ENCODE results near the gene TNIK.

TNIK gene

DNA sequence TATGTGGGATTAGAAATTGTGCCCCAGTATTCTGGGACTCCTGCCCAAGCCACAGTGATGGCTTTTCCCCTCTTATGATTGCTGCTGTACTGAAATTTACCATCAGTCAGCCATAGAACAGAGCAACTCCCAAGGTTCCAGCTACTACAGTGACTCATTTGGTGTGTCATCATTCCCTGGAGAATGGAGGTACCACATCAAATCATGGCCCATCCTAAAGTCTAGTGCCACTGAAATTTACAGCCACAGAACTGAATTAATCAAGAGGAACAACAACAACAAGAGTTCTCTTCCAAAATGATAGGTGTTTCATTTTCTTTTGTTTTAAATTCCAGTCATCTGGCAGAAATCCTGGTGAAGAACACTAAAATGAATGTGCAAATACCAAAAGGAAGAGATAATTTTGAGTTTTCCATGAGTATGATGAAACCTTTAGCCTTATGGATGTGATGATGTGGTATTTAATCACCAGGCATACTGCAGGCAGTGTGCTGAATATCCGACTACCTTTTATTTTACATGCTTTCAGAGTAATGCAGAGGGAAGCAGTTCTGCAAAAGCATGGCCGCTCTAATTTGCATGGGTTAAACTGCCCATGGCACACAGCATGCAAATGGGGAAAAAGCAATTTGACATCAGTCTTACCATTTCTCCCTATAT, 358.1 kb downstream of the TNIK start:
- Histone ChIP-seq H3K9me3 (ENCODE audit: control insufficient read depth, low read length) (no peaks in the 10 kb centered on the region), H3K4me3 (ENCODE audit: insufficient read depth, low read depth, low read length, poor library complexity, severe bottlenecking) (no peak overlapping the region), H3K27me3 (replicated peaks; ENCODE audit: control insufficient read depth, insufficient read depth, low read length, poor library complexity, severe bottlenecking) (no peaks in the 10 kb centered on the region), H3K4me1 (ENCODE audit: control insufficient read depth, insufficient read depth, low read length, poor library complexity, severe bottlenecking) (no peaks in the 10 kb centered on the region), H3K27ac (ENCODE audit: insufficient read depth, low read length, poor library complexity, severe bottlenecking) (no peak overlapping the region), H3K36me3 (ENCODE audit: control insufficient read depth, insufficient read depth, low read length) (peaks cover 54% of the 10 kb centered on the region)
- no peak for DNase-seq

DNA sequence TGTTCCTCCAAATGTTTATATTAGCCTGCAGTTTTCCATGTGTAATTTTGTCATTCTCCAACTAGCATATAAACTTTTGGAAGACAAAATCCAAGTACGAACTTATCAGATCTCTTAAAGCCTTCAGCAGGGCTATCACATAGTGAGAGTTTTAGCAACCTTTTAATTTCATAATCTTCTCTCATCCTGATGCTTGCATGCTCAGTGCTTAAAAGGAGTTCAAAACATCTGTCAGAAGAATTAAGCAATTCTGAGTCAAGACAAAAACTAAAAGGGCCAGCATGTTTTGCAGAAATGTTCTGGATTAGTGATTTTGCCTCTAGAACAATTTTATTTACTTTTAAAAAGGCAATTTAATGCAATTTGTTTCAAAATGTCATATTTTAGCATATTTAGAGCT, 360.3 kb downstream of the TNIK start:
- Histone ChIP-seq H3K9me3 (ENCODE audit: control insufficient read depth, low read length) (no peaks in the 10 kb centered on the region), H3K36me3 (ENCODE audit: control insufficient read depth, insufficient read depth, low read length) (peaks cover 58% of the 10 kb centered on the region), H3K27me3 (replicated peaks; ENCODE audit: control insufficient read depth, insufficient read depth, low read length, poor library complexity, severe bottlenecking) (no peaks in the 10 kb centered on the region), H3K4me3 (ENCODE audit: insufficient read depth, low read depth, low read length, poor library complexity, severe bottlenecking) (no peak overlapping the region), H3K27ac (ENCODE audit: insufficient read depth, low read length, poor library complexity, severe bottlenecking) (no peak overlapping the region), H3K4me1 (ENCODE audit: control insufficient read depth, insufficient read depth, low read length, poor library complexity, severe bottlenecking) (no peaks in the 10 kb centered on the region)
- DNase-seq, result no peak

DNA sequence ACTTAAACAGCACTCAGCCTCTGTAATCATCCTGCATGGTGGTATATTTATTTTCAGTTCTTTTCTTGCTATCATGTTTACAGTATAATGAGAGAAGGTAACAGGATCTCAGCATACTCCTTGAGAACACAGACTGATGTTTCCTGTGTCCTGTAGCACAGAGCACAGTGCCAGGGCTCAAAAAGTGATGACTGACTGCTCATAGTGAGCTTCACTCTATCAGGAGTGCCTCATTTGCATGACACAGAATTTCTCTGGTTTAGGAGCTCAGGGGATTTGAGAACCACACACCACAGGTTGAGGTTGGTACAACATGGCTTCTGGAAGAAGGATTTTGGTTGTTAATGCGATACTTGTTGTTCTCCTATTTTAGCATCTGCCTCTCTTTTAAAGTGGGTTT, 365.1 kb downstream of the TNIK start:
- H3K4me3 ChIP-seq (ENCODE audit: insufficient read depth, low read depth, low read length, poor library complexity, severe bottlenecking), result no peak overlapping the region
- no peaks in the 10 kb centered on the region for H3K9me3 ChIP-seq (ENCODE audit: control insufficient read depth, low read length)
- no peak for DNase-seq
- H3K27ac ChIP-seq (ENCODE audit: insufficient read depth, low read length, poor library complexity, severe bottlenecking), result no peak overlapping the region
- H3K27me3 ChIP-seq (replicated peaks; ENCODE audit: control insufficient read depth, insufficient read depth, low read length, poor library complexity, severe bottlenecking), result no peaks in the 10 kb centered on the region
- peaks cover 46% of the 10 kb centered on the region for H3K36me3 ChIP-seq (ENCODE audit: control insufficient read depth, insufficient read depth, low read length)
- H3K4me1 ChIP-seq (ENCODE audit: control insufficient read depth, insufficient read depth, low read length, poor library complexity, severe bottlenecking), result no peaks in the 10 kb centered on the region

DNA sequence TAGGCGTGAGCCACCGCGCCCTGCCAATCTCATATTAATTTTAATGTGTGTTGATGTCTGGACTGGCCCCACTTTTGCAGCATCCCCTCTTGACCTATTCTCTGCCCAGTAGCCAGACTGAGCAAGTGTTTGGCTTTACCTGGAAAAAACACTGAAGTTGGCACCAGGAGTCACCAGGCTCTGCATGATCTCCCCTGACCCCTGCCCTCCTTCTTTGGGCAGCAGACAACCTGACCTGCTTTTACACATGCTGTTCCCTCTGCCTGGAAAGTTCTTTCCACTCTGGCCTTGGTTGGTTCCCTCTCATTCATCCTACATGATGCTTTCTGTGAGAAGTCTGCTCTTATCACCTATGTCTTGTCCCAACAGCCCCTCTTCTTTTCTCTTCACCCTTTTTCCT, 365.8 kb downstream of the TNIK start:
- no peaks in the 10 kb centered on the region for H3K9me3 ChIP-seq (ENCODE audit: control insufficient read depth, low read length)
- no peak overlapping the region for H3K27ac ChIP-seq (ENCODE audit: insufficient read depth, low read length, poor library complexity, severe bottlenecking)
- no peaks in the 10 kb centered on the region for H3K27me3 ChIP-seq (replicated peaks; ENCODE audit: control insufficient read depth, insufficient read depth, low read length, poor library complexity, severe bottlenecking)
- H3K4me1 ChIP-seq (ENCODE audit: control insufficient read depth, insufficient read depth, low read length, poor library complexity, severe bottlenecking), result no peaks in the 10 kb centered on the region
- no peak for DNase-seq
- no peak overlapping the region for H3K4me3 ChIP-seq (ENCODE audit: insufficient read depth, low read depth, low read length, poor library complexity, severe bottlenecking)
- peaks cover 46% of the 10 kb centered on the region for H3K36me3 ChIP-seq (ENCODE audit: control insufficient read depth, insufficient read depth, low read length)

DNA sequence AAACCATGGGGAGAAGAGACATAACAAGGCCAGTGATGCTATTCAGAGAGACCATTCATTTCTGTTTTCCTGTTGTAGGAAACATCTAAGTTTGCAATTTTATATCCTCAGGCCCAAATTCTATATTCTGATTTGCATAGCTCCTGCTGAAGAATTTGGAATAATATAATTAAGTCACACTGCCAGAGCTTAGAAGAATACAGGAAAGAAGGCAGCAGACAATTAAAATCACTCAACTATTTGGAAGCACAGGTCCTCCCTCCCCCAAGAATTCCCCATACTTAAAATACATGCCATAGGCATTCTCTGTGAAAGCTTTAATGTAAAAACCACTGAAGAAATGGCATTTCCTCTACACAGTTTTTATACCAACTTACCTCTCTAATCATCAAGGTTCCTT, 366.7 kb downstream of the TNIK start:
- Histone ChIP-seq H3K4me3 (ENCODE audit: insufficient read depth, low read depth, low read length, poor library complexity, severe bottlenecking) (no peak overlapping the region), H3K36me3 (ENCODE audit: control insufficient read depth, insufficient read depth, low read length) (peaks cover 49% of the 10 kb centered on the region), H3K27me3 (replicated peaks; ENCODE audit: control insufficient read depth, insufficient read depth, low read length, poor library complexity, severe bottlenecking) (no peaks in the 10 kb centered on the region), H3K27ac (ENCODE audit: insufficient read depth, low read length, poor library complexity, severe bottlenecking) (no peak overlapping the region), H3K4me1 (ENCODE audit: control insufficient read depth, insufficient read depth, low read length, poor library complexity, severe bottlenecking) (no peaks in the 10 kb centered on the region), H3K9me3 (ENCODE audit: control insufficient read depth, low read length) (no peaks in the 10 kb centered on the region)
- DNase-seq, result no peak

DNA sequence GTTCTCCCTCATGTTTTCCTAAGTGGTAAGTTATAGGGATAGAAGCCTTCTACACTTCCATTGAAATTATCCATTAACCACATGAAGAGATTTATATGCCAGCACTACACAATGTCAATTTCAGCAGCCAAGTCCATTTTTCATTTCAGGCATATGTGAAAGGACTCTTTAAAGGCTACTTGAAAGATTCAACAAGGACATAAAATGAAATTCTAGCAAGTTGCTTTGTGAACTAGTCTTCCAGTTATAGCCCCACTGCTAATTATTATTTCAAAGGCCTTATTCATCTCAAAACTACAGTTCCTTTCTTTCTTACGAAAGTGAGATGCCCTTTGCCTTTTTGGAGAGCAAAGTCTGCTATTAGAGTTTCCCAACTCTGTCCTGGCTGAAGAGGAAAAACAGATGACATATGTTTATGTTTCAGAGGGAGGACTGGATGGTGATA, 367.7 kb downstream of the TNIK start:
- Histone ChIP-seq H3K4me1 (ENCODE audit: control insufficient read depth, insufficient read depth, low read length, poor library complexity, severe bottlenecking) (no peaks in the 10 kb centered on the region), H3K27ac (ENCODE audit: insufficient read depth, low read length, poor library complexity, severe bottlenecking) (no peak overlapping the region), H3K4me3 (ENCODE audit: insufficient read depth, low read depth, low read length, poor library complexity, severe bottlenecking) (no peak overlapping the region), H3K36me3 (ENCODE audit: control insufficient read depth, insufficient read depth, low read length) (peaks cover 52% of the 10 kb centered on the region), H3K27me3 (replicated peaks; ENCODE audit: control insufficient read depth, insufficient read depth, low read length, poor library complexity, severe bottlenecking) (no peaks in the 10 kb centered on the region), H3K9me3 (ENCODE audit: control insufficient read depth, low read length) (no peaks in the 10 kb centered on the region)
- no peak for DNase-seq

DNA sequence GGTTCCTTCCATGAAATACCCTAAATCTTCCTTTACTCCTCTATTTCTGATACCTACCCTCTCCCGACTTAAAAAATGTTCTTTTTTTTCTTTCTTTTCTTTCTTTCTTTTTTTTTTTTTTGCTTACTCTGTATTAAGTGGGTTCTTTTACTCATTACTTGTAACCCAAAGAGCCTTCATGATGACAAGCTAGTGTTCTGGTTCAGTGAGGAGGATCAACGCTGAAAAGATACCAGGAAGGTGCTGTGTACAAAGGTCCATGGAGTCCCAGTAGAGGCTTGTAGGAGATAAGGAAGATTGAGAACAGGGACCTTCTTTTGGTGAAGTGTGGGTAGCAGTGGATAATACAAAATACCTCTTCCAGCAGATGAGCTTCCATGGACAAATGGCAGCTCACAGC, 369.9 kb downstream of the TNIK start:
- Histone ChIP-seq H3K9me3 (ENCODE audit: control insufficient read depth, low read length) (no peaks in the 10 kb centered on the region), H3K27me3 (replicated peaks; ENCODE audit: control insufficient read depth, insufficient read depth, low read length, poor library complexity, severe bottlenecking) (no peaks in the 10 kb centered on the region), H3K4me3 (ENCODE audit: insufficient read depth, low read depth, low read length, poor library complexity, severe bottlenecking) (no peak overlapping the region), H3K36me3 (ENCODE audit: control insufficient read depth, insufficient read depth, low read length) (peaks cover 51% of the 10 kb centered on the region), H3K27ac (ENCODE audit: insufficient read depth, low read length, poor library complexity, severe bottlenecking) (no peak overlapping the region), H3K4me1 (ENCODE audit: control insufficient read depth, insufficient read depth, low read length, poor library complexity, severe bottlenecking) (no peaks in the 10 kb centered on the region)
- DNase-seq, result no peak

DNA sequence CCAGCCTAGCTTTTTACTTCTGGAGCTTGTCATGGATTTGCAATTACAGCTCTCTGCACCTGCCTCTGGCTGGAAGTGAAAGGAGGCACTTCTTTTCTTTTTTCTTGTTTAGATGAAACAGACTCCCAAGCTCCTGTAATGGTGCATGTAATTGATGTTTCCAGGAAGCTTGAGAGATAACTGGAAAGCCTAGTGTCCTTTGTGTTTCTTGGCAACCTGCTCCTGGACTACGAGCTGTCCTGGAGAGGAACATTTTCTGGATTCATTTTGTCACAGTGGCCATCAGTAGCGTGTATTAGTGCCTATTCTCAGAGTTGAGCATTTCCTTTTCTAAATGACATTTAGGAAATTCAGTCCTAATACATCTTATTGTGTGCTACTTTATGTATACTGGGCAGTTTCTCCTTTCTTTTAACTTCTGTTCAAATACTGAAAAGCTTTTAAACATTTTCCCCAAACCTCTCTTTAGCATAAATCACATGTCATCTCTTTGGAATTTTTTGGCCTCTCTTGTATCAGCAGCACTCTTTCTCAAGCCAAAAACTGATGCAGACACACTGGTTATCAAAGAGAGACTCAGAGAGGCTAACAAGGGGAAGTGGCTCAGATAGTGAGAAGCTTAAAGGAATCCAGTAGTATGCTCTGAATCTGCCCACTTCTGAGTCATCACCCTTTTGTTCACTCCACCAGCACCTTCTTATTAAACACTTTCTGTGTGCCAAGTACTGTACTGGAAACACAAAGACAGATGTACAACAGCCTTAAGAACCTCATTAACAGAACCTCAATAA, 371.0 kb downstream of the TNIK start:
- no peak overlapping the region for H3K4me3 ChIP-seq (ENCODE audit: insufficient read depth, low read depth, low read length, poor library complexity, severe bottlenecking)
- no peak overlapping the region for H3K27ac ChIP-seq (ENCODE audit: insufficient read depth, low read length, poor library complexity, severe bottlenecking)
- DNase-seq, result no peak
- H3K9me3 ChIP-seq (ENCODE audit: control insufficient read depth, low read length), result no peaks in the 10 kb centered on the region
- peaks cover 61% of the 10 kb centered on the region for H3K36me3 ChIP-seq (ENCODE audit: control insufficient read depth, insufficient read depth, low read length)
- no peaks in the 10 kb centered on the region for H3K27me3 ChIP-seq (replicated peaks; ENCODE audit: control insufficient read depth, insufficient read depth, low read length, poor library complexity, severe bottlenecking)
- no peaks in the 10 kb centered on the region for H3K4me1 ChIP-seq (ENCODE audit: control insufficient read depth, insufficient read depth, low read length, poor library complexity, severe bottlenecking)

DNA sequence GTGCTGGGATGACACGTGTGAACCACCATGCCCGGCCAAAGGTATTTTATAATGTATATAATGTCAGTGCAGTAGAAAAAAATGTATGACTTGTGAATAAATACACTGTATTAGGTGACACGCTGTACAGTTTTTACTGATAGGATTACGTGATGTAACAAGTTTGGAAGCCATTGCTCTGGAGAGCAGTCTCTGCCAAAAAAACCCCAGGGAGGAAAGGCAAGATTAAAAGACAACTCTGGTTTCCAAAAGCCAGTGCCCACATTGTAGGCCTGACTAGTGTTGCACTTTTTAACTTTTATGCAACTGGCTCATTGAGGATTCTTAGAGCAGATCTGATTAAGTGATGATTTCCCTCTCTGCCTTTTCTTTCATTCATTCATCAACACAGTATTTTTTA, 371.7 kb downstream of the TNIK start:
- no peaks in the 10 kb centered on the region for H3K4me1 ChIP-seq (ENCODE audit: control insufficient read depth, insufficient read depth, low read length, poor library complexity, severe bottlenecking)

DNA sequence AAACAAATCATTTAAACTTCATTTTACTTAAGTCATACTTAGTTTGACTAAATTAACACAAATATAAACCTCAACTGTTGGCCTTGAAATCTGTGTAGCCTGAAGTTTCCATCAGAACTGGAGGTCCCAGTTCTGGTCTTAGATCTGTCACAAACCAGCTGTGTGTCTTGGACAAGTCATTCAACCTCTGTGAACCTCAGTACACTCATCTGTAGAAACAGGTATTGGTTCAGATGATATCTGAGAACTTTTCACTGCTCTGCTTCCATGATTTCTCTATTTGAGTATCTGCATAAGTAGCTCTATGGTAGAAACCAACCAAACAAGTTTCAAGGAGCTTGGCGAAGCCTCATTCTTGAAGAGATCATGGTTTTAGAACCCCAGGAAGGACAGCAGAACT, 373.3 kb downstream of the TNIK start:
- Histone ChIP-seq H3K27ac (ENCODE audit: insufficient read depth, low read length, poor library complexity, severe bottlenecking) (no peak overlapping the region), H3K36me3 (ENCODE audit: control insufficient read depth, insufficient read depth, low read length) (peaks cover 79% of the 10 kb centered on the region), H3K27me3 (replicated peaks; ENCODE audit: control insufficient read depth, insufficient read depth, low read length, poor library complexity, severe bottlenecking) (no peaks in the 10 kb centered on the region), H3K4me3 (ENCODE audit: insufficient read depth, low read depth, low read length, poor library complexity, severe bottlenecking) (no peak overlapping the region), H3K4me1 (ENCODE audit: control insufficient read depth, insufficient read depth, low read length, poor library complexity, severe bottlenecking) (no peaks in the 10 kb centered on the region), H3K9me3 (ENCODE audit: control insufficient read depth, low read length) (no peaks in the 10 kb centered on the region)
- DNase-seq, result no peak

More for the DNA sequence above, 371.7 kb downstream of the TNIK start:
- Histone ChIP-seq H3K27me3 (replicated peaks; ENCODE audit: control insufficient read depth, insufficient read depth, low read length, poor library complexity, severe bottlenecking) (no peaks in the 10 kb centered on the region), H3K27ac (ENCODE audit: insufficient read depth, low read length, poor library complexity, severe bottlenecking) (no peak overlapping the region), H3K4me3 (ENCODE audit: insufficient read depth, low read depth, low read length, poor library complexity, severe bottlenecking) (no peak overlapping the region), H3K36me3 (ENCODE audit: control insufficient read depth, insufficient read depth, low read length) (peaks cover 66% of the 10 kb centered on the region), H3K9me3 (ENCODE audit: control insufficient read depth, low read length) (no peaks in the 10 kb centered on the region)
- DNase-seq, result no peak

All from effector memory CD4-positive, alpha-beta T cell (primary cell).